NCI-H1105 treated with DMSO at 0.1 percent for 48 hours (cell line): ENCODE data around the gene ZBTB17.

Experiments used
- DNase-seq: peaks from one replicate; lab custom pipeline; 2025; lab: John Stamatoyannopoulos, UW

Gene ZBTB17

DNA sequence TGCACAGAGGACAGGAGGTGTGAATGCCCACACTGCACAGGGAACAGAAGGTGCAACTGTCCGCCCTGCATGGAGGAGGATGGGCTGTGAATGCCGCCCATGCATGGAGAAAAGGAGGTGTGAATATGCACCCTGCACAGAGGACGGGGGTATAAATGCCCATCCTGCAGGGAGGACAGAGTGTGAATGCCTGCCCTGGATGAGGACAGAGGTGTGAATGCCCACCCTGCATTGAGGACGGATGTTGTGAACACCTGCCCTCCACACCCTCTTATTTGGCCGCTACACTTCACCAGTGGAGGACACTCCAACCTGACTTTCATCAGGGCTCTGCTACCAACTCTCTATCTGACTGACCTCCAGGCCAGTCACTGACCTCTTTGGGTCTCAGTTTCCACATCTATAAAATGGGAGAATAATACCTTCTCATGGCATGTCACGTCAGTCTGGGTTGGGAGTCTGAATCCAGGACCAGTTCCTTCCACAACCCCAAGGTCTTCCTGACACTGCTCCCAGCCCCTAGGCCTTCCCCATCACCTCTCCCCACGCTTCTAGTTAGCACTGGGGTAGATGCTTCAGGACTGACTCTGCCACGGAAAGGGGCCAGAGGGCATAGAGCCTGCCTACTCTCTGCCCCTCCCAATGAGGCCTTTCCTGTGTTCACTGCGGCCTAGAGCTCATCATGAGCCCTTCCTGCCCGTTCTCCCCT lies 28.4 kb downstream of the ZBTB17 start:
- no peak for DNase-seq

DNA sequence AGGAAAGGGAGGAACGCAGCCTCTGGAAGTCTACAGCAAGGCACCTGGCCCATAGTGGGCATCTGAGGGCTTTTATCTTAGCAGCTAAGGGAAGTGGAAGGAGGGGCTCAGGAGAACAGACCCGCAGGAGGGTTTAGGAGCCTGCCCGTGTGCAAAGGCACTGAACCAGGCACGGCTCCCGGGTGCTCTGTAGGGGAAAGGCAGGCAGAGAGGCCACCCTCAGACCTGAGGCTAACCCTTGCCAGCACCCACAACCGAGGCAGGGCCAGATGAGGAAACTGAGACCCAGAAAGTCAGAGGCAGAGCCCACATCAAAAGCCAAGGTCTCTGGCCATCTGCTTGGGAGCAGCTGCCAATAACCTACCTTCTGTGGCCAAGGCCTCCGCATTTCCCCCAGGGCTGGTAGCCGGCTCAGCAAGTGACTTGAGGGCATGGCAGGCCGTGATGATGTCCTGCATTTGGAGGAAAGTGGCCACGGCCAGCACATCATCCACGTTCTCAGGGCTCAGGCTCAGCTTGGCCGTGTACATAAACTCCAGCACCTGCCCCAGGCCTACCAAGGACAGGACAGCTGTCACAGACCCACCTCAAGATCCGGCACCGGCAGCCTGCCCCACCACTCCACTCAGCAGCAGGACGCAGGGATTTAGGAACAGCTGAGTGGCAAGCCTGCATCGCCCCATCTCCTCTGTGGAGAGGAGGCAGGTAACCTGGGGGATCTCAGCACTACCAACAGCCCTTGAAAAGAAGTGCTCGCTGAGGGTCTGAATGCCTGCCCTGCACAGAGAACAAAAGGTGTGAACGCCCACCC lies 29.1 kb downstream of the ZBTB17 start:
- DNase-seq = no peak

DNA sequence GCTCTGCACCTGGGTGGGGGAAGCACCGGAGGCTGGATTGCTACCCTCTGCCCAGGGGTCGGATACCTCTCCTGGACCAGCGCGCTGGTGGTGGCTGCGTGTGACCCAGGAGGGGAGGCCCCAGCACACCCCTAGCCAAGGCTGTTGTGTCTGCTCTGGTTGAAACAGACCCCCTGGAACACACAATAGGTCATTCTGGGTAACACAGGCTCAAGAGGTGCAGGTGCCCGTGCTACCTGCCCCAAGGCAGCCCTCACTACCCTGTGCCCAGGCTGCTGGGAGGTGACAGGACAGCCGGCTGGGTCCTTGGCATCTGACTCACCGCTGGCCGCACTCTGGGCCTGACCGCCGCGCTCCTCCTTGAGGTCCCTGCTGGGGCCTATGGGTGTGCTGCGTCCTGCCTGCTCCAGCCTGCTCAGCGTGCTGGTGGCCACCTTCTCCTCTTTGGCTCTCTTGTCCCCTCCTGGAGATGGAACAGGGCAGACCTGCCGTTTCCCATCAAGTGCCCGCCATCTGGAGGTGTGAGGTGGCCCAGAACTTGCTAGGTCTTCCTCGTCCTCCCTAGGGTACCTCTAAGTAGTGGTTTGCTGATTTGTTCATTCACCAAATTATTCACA lies 30.0 kb downstream of the ZBTB17 start:
- no peak for DNase-seq

DNA sequence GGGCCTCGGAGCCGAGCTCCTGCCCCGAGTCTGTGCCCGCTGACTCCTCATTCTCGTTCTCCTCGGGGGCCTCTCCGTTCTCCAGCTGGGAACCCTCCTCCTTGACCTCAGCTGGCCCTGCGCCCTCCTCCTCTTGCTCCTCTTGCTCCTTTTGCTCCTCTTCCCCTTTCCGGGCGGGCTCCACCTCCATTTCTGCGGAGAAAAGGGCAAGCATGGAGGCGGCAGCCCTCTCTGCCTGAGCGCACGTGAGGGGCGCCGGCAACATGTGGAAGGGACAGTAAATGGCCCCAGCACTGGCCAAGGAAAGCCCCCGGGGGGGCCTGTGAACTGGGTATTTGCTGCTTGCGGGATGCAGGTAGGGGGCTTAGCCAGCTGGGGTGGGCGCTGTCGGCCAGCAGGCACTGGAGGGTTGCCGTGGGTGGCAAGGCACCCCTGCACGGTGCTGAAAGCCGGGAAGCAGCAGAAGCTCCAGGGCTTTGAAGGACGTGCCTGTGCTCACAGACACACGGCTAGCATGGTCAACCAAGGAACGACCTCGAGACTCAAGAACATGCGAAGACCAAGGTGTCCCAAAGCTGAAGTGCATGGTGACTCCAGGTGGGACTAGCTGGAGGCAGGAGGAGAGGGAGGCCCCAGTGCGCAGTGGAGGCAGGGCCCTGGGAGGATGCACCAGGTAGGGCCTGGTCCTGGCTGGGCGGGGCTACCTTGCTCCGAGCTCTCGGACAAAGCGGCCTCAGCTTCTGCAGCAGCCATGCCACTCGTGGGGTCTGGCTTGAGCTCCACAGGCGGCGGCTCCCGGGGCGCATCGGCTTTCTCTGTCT lies 30.7 kb downstream of the ZBTB17 start:
- DNase-seq = no peak

DNA sequence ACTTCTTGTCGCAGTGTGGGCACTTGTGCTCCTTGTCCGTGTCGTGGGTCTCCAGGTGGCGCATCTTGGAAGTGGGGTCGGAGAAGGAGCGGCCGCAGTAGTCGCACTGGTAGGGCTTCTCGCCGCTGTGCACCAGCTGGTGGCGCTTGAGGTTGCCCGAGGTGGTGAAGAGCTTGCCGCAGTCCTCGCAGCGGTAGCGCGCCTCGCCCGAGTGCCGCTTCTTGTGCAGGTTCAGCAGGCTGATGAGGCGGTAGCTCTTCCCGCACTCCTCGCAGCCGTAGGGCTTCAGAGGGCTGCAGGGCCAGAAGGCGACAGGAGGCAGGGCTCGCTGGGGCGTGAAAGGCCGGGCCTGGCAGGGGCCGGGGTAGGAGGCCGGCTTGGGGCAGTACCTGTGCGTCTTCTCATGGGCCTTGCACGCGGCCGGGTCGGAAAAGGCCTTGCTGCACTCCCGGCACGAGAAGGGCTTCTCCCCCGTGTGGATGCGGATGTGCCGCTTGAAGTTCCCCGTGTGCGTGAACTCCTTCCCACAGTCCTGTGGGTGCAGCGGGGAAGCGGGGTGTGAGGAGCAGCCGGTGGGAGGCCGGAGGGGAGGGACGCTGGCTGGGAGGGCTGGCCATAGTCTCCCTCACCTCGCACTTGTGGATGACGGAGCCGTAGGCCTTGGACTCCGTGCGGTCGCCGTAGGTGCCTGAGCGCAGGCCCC lies 31.4 kb downstream of the ZBTB17 start:
- DNase-seq = no peak

DNA sequence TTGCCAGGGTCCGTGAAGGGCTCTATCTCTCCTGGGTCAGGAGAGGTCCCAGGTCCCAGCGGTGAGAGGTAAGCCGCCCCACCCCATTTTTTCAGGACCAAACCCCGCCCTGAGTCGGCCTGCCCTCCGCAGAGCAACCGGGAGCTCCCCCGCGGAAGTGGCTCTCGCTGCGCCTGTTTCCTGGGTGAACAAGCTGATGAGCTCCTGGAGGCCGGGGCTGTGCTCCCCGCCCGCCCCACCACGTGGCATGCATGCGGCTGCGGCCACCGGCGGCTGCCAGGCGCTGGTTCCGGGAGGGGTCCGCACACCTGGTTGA lies 32.0 kb downstream of the ZBTB17 start:
- DNase-seq = no peak

DNA sequence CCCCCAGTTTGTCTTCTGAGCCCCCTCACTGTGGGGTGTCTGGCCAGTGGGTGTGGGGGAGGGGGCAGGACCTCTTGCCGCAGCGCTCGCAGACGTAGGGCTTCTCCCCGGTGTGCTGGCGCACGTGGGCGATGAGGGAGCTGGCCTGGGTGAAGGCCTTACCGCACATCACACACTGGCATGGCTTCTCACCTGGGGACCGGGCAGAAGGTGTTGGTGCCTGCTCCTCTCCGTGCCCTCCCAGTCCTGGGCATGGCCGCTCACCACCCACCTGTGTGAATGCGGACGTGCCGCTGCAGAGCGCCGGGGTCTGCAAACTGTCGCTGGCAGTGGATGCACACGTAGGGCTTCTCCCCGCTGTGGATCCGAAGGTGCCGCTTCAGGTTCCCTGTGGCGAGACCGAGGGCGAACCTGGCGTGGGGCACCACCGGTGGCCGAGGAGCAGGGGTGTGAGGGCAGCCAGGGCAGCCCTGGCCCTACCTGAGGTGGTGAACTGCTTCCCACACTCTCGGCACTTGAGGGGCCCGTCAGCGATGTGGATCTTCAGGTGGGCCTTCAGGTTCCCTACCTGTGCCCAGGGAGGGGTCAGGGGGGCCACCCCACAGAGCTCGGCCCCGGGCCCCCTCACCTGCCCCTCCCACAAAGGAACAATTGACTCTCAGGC lies 32.4 kb downstream of the ZBTB17 start:
- no peak for DNase-seq

DNA sequence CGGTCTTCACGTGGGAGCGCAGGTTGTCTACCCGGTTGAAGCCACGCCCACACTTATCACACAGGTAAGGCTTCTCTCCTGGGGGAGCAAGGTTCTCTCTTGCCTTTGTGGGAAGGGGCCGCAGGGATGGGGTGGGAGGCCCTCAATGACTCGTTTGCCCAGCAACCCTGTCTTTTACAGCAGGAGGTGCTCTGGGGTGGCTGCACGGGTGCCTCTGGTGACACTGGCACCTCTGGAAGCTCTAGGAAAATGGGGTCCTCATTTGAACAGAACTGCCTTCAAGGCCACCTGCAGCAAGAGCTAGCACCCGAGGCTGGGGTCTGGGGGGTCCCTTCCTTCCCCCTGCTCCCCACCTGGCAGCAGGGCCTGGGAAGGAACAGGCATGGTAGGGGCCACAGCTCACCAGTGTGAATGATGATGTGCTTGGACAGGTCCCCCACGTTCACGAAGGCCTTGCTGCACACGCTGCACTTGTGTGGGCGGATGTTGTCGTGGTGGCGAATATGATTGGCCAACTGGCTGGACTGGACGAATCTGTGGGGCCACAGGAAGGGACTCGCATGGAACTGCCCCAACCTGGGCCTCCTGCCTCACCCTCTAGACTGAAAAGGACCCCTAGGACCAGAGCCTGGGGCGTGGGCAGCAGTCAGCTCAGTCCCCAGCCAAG lies 33.1 kb downstream of the ZBTB17 start:
- DNase-seq = no peak

DNA sequence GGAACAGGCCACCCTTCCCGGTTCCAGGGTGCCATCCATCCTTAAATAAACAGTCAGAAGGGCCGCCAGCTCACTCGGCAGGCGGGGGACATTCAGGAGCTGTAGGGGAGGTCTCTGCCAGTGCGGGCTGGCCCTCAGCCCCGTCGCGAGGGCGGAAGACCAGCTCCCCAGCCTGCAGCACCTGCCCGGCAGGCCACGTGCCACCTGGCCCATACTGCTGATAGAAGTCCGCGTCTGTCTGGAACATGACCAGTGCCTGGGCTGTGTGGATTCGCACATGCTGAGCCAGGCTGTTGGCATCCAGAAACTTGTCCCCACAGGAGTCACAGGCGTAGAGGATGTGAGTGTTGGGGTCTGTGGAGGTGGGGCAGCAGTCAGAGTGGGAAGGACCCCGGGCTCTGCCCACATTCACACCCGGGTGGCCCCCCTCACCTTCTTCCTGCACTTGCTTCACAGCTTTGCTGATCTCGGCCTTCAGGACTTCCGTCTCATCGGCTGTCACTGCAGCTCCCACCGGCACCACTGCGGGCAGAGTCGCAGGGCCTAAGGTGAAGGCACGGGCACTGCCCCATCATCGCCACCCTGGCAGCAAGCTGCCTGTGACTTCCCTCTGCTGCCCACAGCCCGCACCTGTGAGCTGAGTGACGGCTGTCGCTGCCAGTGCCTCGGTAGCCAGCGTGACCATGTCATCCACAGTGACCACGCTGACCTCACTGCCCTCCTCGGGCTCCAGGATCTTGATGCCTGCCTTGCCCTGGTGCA lies 33.8 kb downstream of the ZBTB17 start:
- DNase-seq = no peak

DNA sequence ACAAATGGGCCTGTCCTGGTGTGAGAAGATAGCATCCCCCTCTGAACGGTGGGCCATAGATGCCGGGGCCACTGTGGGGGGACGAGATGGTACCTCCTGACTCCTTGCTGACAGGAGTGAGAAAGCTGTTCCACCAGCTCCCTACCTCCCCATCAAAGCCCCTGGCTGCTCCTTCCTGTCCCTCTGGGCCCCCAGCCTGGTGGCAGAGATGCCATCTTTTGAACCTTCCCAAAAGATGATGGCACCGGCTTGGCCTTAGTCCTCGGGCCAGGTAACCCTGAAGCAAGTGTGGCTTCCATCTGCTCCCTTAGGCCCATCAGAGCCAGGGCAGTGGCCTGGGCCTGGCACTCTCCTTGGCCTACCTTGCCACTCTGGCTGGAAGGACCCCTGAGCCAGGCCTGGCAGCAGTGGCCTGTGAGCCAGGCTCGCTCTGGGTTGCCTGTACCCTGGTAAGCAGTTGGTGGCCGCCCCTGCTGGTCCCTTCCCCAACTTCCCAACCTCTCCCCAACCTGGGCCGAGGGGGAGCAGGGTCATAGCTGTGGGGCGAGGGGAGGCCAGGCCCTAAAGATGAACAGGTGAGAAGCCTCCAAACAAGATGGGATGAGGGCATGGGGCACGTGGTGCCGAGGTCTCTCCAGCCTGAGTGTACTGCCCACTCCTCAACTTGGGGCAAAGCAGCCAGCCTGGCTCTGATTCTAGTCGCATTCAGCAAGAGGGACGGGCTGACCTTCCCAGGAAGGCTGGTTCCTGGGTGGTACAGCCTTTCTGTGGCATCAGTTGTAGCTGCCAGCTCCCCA lies 34.7 kb downstream of the ZBTB17 start:
- no peak for DNase-seq

DNA sequence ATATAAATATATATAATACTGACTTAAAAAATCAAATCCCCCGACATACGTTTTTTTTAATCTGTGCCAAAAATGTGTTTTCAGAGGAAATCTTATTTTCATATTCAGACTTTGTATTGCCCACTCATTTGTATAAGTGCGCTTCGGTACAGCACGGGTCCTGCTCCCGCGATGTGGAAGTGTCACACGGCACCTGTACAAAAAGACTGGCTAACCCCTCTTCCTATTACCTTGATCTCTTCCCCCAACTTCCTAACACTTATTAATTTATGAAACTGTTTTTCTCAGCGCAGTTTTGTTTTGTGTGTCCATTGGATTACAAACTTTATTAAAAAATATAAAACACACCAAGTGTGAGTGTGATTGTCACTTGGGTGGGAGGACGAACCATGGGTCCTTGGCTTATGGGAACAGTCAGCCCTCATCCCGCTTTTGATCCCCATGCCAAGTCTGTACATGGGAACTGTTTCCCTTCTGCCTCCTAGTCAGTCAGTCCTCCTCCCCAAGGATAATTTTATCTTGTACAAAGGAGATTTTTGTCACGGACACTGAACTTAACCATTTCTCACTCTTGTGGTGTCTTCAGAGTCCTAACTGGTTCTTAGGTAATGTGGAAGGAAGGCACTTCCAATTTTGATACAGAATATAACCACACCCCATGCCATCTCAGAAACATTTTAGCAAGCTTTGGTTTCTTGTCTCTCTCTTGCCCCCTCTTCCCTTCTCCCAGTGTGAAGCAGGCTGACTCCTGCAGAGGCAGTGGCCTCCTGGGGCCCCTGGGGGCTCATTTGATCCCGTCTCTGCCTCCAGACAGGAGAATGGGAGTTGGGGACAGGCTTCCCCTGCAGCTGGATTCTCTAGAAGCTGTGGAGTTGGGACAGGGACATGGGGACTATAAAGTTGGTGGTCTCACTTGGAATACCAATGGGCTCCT lies 35.5 kb downstream of the ZBTB17 start:
- no peak for DNase-seq

DNA sequence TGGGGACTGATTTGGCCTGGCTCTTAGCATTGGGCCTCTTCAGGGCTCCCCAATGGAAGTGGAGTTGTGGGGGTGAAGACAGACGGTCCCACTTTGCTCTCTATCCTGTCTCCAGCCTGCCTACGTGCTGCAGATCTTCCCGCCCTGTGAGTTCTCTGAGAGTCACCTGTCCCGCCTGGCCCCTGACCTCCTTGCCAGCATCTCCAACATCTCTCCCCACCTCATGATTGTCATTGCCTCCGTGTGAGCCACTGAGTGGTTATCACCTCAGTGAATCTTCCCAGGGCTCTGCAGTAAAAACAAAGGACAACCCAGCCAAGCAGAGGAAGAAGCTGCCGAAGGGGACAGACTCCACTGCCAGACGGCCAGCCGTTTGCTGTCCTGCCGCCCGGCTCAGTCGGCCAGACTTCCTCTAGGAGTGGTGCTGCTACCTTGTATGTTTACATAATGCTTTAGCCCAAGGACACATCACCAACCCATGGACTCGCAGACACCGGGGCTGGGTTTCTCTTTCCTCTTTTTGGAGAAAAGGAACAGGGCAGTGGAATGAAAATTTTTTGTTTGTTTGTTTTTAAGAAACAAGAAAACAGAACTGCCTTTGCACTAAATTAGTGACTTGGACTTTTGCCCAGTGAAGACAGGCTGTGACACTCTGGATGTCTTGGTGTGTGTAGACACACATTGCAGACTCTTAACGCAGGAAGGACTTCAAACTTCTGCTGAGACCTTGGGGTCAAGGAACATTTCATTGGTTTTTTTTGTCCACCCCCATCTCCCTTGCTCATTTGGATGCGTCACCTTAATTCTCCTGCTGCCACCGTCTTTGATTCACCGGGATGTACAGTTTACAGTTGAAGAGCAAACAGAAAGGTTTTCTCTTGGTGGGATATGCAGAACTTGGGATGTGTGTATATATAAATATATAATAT lies 36.5 kb downstream of the ZBTB17 start:
- no peak for DNase-seq

DNA sequence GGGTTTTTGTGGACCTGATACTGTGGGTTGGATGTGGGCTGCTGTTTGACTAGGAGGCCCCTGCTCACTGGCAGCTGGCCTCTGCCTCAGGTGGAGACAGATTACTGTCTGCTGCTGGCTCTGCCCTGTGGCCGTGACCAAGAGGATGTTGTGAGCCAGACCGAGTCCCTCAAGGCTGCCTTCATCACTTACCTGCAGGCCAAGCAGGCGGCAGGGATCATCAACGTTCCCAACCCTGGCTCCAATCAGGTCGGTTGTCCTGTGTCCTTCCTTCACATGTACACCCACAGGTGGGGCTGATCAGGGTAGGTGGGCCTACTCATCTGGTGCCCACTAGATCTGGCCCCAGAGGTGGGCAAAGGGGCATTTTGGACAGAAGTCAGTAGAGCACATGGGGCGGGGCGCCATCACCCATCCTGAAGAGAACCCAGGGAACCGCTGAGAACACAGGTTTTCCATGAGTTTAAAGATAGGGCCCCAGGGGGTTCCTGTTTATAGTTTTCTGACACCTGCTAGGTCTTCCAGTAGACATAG lies 37.2 kb downstream of the ZBTB17 start:
- DNase-seq = no peak

DNA sequence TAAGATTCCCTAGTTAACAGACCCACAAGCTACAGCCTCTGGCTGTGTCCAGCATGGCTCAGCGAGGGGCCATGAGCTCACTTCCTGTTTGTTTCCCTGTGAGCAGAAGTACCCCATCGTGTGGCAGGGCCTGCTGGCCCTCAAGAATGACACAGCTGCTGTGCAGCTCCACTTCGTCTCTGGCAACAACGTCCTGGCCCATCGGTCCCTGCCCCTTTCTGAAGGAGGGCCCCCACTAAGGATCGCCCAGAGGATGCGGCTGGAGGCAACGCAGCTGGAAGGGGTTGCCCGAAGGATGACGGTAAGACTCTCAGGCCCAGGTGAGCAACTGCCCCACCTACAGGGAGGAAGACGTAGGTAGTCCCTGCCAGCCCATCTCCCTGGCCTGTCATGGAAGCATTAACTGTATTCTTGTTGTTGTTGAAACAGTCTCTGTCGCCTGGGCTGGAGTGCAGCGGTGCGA lies 38.2 kb downstream of the ZBTB17 start:
- no peak for DNase-seq

DNA sequence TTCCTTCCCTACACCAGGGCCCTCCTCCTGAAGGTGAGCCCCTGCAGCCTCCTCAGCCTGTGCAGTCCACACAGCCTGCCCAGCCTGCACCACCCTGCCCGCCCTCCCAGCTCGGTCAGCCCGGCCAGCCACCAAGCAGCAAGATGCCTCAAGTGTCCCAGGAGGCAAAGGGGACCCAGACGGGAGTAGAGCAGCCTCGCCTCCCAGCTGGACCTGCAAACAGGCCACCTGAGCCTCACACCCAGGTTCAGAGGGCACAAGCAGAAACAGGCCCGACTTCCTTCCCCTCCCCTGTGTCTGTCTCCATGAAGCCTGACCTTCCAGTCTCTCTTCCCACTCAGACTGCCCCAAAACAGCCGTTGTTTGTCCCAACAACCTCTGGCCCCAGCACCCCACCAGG lies 38.8 kb downstream of the ZBTB17 start:
- no peak for DNase-seq

DNA sequence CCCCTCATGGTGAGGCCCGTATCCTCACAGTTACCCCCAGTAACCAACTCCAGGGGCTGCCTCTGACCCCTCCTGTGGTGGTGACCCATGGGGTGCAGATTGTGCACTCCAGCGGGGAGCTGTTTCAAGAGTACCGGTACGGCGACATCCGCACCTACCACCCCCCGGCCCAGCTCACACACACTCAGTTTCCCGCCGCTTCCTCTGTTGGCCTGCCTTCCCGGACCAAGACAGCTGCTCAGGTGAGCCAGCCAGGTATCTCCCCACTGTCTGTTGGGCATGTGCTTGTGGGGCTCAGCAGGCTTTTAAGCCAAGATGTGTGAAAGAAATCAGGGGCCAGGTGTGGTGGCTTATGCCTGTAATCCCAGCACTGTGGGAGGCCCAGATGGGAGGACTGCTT lies 39.9 kb downstream of the ZBTB17 start:
- no peak for DNase-seq
